ENCODE data around the gene CNTNAP2. TPM values are rescaled to one million over a fixed set of nuclear protein-coding genes. Genes with fewer than 3 reads are reported as not detected.

Gene CNTNAP2
- total RNA-seq, 2 experiments from 2014 or later, result not detected

GRCh38 chr7:148266795-148267194 lies 2150.2 kb downstream of the CNTNAP2 start:
- H3K4me1 Mint-ChIP-seq (ENCODE audit: low read depth), result peaks cover 8% of the 10 kb centered on the region

GRCh38 chr7:148270576-148270975 lies 2154.0 kb downstream of the CNTNAP2 start:
- Mint-ChIP-seq H3K36me3 (no peaks in the 10 kb centered on the region), H3K4me3 (no peak overlapping the region), H3K27me3 (peaks cover 4% of the 10 kb centered on the region), H3K27ac (no peak overlapping the region), H3K4me1 (ENCODE audit: low read depth) (no peaks in the 10 kb centered on the region), H3K9me3 (no peaks in the 10 kb centered on the region)
- ChIA-PET CTCF (no interaction called here), POLR2A (no interaction called here)
- no peak for DNase-seq
- intact Hi-C loops (cut with micrococcal nuclease), result no loop called here

More at GRCh38 chr7:148266795-148267194, 2150.2 kb downstream of the CNTNAP2 start:
- Mint-ChIP-seq H3K4me3 (no peak overlapping the region), H3K9me3 (no peaks in the 10 kb centered on the region), H3K27ac (no peak overlapping the region), H3K36me3 (no peaks in the 10 kb centered on the region), H3K27me3 (peaks cover 9% of the 10 kb centered on the region)
- ChIA-PET POLR2A (no interaction called here), CTCF (no interaction called here)
- DNase-seq, result no peak
- intact Hi-C loops (cut with micrococcal nuclease), result loop anchor here (5.0 kb wide), 1 partner anchor 221 kb away; no protein-coding TSS in a partner anchor

GRCh38 chr7:148274118-148274517 lies 2157.5 kb downstream of the CNTNAP2 start:
- intact Hi-C loops (cut with micrococcal nuclease), result no loop called here
- no peak overlapping the region for H3K4me3 Mint-ChIP-seq
- POLR2A ChIA-PET, result no interaction called here
- H3K27me3 Mint-ChIP-seq, result peaks cover 4% of the 10 kb centered on the region
- no peaks in the 10 kb centered on the region for H3K9me3 Mint-ChIP-seq
- no peaks in the 10 kb centered on the region for H3K36me3 Mint-ChIP-seq
- H3K27ac Mint-ChIP-seq, result no peak overlapping the region
- peaks cover 5% of the 10 kb centered on the region for H3K4me1 Mint-ChIP-seq (ENCODE audit: low read depth)
- CTCF ChIA-PET, result interaction anchor here (1.2 kb wide), 1 partner anchor 14 kb away, joined by 3 read pairs; no protein-coding TSS in a partner anchor
- no peak for DNase-seq

- Mint-ChIP-seq H3K4me3 (no peak overlapping the region), H3K9me3 (no peaks in the 10 kb centered on the region), H3K36me3 (no peaks in the 10 kb centered on the region), H3K27ac (no peak overlapping the region), H3K27me3 (peaks cover 6% of the 10 kb centered on the region), H3K4me1 (ENCODE audit: low read depth) (peaks cover 5% of the 10 kb centered on the region)
- ChIA-PET POLR2A (no interaction called here), CTCF (no interaction called here)
- intact Hi-C loops (cut with micrococcal nuclease), result no loop called here
- no peak for DNase-seq
These were observed 2158.8 kb downstream of the CNTNAP2 start for GRCh38 chr7:148275359-148275890.

GRCh38 chr7:148276314-148277041 lies 2159.9 kb downstream of the CNTNAP2 start:
- Mint-ChIP-seq H3K27me3 (peaks cover 6% of the 10 kb centered on the region), H3K4me3 (no peak overlapping the region), H3K9me3 (no peaks in the 10 kb centered on the region), H3K27ac (no peak overlapping the region), H3K4me1 (ENCODE audit: low read depth) (peaks cover 5% of the 10 kb centered on the region), H3K36me3 (no peaks in the 10 kb centered on the region)
- intact Hi-C loops (cut with micrococcal nuclease), result no loop called here
- ChIA-PET CTCF (interaction anchor here (0.8 to 0.9 kb wide), 2 partner anchors 14 to 34 kb away, joined by 3 read pairs; no protein-coding TSS in a partner anchor), POLR2A (no interaction called here)
- no peak for DNase-seq

- peaks cover 4% of the 10 kb centered on the region for H3K27me3 Mint-ChIP-seq
- H3K4me3 Mint-ChIP-seq, result no peak overlapping the region
- POLR2A ChIA-PET, result no interaction called here
- no peak overlapping the region for H3K27ac Mint-ChIP-seq
- DNase-seq, result no peak
- peaks cover 5% of the 10 kb centered on the region for H3K4me1 Mint-ChIP-seq (ENCODE audit: low read depth)
- H3K36me3 Mint-ChIP-seq, result no peaks in the 10 kb centered on the region
- intact Hi-C loops (cut with micrococcal nuclease), result no loop called here
- no peaks in the 10 kb centered on the region for H3K9me3 Mint-ChIP-seq
- CTCF ChIA-PET, result interaction anchor here (0.8 to 0.9 kb wide), 2 partner anchors 14 to 35 kb away, joined by 3 read pairs; no protein-coding TSS in a partner anchor
These were observed 2160.6 kb downstream of the CNTNAP2 start for GRCh38 chr7:148277042-148277660.

- Mint-ChIP-seq H3K9me3 (no peaks in the 10 kb centered on the region), H3K4me3 (no peak overlapping the region), H3K36me3 (no peaks in the 10 kb centered on the region), H3K27ac (no peak overlapping the region), H3K27me3 (peaks cover 1% of the 10 kb centered on the region), H3K4me1 (ENCODE audit: low read depth) (no peaks in the 10 kb centered on the region)
- ChIA-PET POLR2A (no interaction called here), CTCF (interaction anchor here (1.1 kb wide), 1 partner anchor 21 kb away, joined by 3 read pairs; no protein-coding TSS in a partner anchor)
- intact Hi-C loops (cut with micrococcal nuclease), result no loop called here
- DNase-seq, result no peak
These were observed 2169.5 kb downstream of the CNTNAP2 start for GRCh38 chr7:148286150-148286549.

- intact Hi-C loops (cut with micrococcal nuclease), result no loop called here
- H3K27ac Mint-ChIP-seq, result no peak overlapping the region
- ChIA-PET POLR2A (no interaction called here), CTCF (no interaction called here)
- peaks cover 1% of the 10 kb centered on the region for H3K27me3 Mint-ChIP-seq
- H3K36me3 Mint-ChIP-seq, result no peaks in the 10 kb centered on the region
- H3K4me3 Mint-ChIP-seq, result no peak overlapping the region
- H3K4me1 Mint-ChIP-seq (ENCODE audit: low read depth), result no peaks in the 10 kb centered on the region
- no peak for DNase-seq
- no peaks in the 10 kb centered on the region for H3K9me3 Mint-ChIP-seq
These were observed 2170.9 kb downstream of the CNTNAP2 start for GRCh38 chr7:148287538-148287937.

- Mint-ChIP-seq H3K27ac (no peak overlapping the region), H3K36me3 (no peaks in the 10 kb centered on the region), H3K9me3 (no peaks in the 10 kb centered on the region), H3K4me3 (no peak overlapping the region), H3K4me1 (ENCODE audit: low read depth) (no peaks in the 10 kb centered on the region), H3K27me3 (peaks cover 1% of the 10 kb centered on the region)
- intact Hi-C loops (cut with micrococcal nuclease), result no loop called here
- ChIA-PET POLR2A (no interaction called here), CTCF (no interaction called here)
- no peak for DNase-seq
These were observed 2172.1 kb downstream of the CNTNAP2 start for GRCh38 chr7:148288592-148289151.

GRCh38 chr7:148289630-148290029 lies 2173.0 kb downstream of the CNTNAP2 start:
- POLR2A ChIA-PET, result no interaction called here
- intact Hi-C loops (cut with micrococcal nuclease), result no loop called here
- H3K27me3 Mint-ChIP-seq, result peaks cover 1% of the 10 kb centered on the region
- H3K27ac Mint-ChIP-seq, result no peak overlapping the region
- no peaks in the 10 kb centered on the region for H3K36me3 Mint-ChIP-seq
- H3K4me1 Mint-ChIP-seq (ENCODE audit: low read depth), result no peaks in the 10 kb centered on the region
- CTCF ChIA-PET, result interaction anchor here (1.1 kb wide), 1 partner anchor 9 kb away, joined by 3 read pairs; no protein-coding TSS in a partner anchor
- no peak overlapping the region for H3K4me3 Mint-ChIP-seq
- no peaks in the 10 kb centered on the region for H3K9me3 Mint-ChIP-seq
- no peak for DNase-seq

- no peak overlapping the region for H3K4me3 Mint-ChIP-seq
- intact Hi-C loops (cut with micrococcal nuclease), result no loop called here
- ChIA-PET POLR2A (no interaction called here), CTCF (no interaction called here)
- H3K36me3 Mint-ChIP-seq, result no peaks in the 10 kb centered on the region
- no peaks in the 10 kb centered on the region for H3K4me1 Mint-ChIP-seq (ENCODE audit: low read depth)
- no peaks in the 10 kb centered on the region for H3K9me3 Mint-ChIP-seq
- H3K27me3 Mint-ChIP-seq, result peaks cover 1% of the 10 kb centered on the region
- H3K27ac Mint-ChIP-seq, result no peak overlapping the region
- no peak for DNase-seq
These were observed 2173.9 kb downstream of the CNTNAP2 start for GRCh38 chr7:148290538-148290937.

GRCh38 chr7:148291799-148292198 lies 2175.2 kb downstream of the CNTNAP2 start:
- POLR2A ChIA-PET, result no interaction called here
- CTCF ChIA-PET, result no interaction called here

More at GRCh38 chr7:148291799-148292198, 2175.2 kb downstream of the CNTNAP2 start:
- DNase-seq, result no peak
- H3K9me3 Mint-ChIP-seq, result no peaks in the 10 kb centered on the region
- H3K27me3 Mint-ChIP-seq, result peaks cover 1% of the 10 kb centered on the region
- H3K4me1 Mint-ChIP-seq (ENCODE audit: low read depth), result no peaks in the 10 kb centered on the region
- intact Hi-C loops (cut with micrococcal nuclease), result no loop called here
- no peak overlapping the region for H3K4me3 Mint-ChIP-seq
- no peak overlapping the region for H3K27ac Mint-ChIP-seq
- no peaks in the 10 kb centered on the region for H3K36me3 Mint-ChIP-seq
